ENCODE data around the gene CALHM3. TPM values are rescaled to one million over a fixed set of nuclear protein-coding genes. Genes with fewer than 3 reads are reported as not detected.

Gene CALHM3
- total and polyA plus RNA-seq, 2 of the 13 experiments (the other 11 are each of a cell fraction or from before 2014, with no cell fraction given), result not detected

GRCh38 chr10:103510791-103511752 lies 32.0 kb upstream of the CALHM3 start (continued):
- TF ChIP-seq DZIP1 (CRISPR knock-in tag; IDR thresholded peaks at IDR 0.05) (no peak), SKI (IDR thresholded peaks at IDR 0.05; ENCODE audit: partially characterized antibody) (no peak), ZNF557 (CRISPR knock-in tag; IDR thresholded peaks at IDR 0.05) (no peak)

GRCh38 chr10:103510046-103510685 lies 31.1 kb upstream of the CALHM3 start:
- Histone ChIP-seq H3K4me1 (ENCODE audit: insufficient read depth, low read length) (peaks cover 40% of the 10 kb centered on the region), H3K79me2 (ENCODE audit: insufficient read depth, low read length) (no peaks in the 10 kb centered on the region), H3K9ac (ENCODE audit: insufficient read depth, low read depth, low read length) (no peak overlapping the region), H3K9me3 (ENCODE audit: low read length) (no peaks in the 10 kb centered on the region), H3K4me3 (replicated peaks in 1 of 3; ENCODE audit: insufficient read depth in 1 of 3, low read depth in 2 of 3, low read length in 3 of 3) (no peak overlapping the region), H3K36me3 (replicated peaks in 1 of 2; ENCODE audit: control insufficient read depth in 1 of 2, insufficient read depth in 2 of 2, low read length in 2 of 2) (no peaks in the 10 kb centered on the region), H3K4me2 (ENCODE audit: low read depth, low read length) (no peak overlapping the region), H3K27me3 (ENCODE audit: control insufficient read depth in 1 of 2, insufficient read depth in 2 of 2, low read length in 2 of 2) (peaks cover 2 to 52% of the 10 kb centered on the region in 2 experiments; a peak in 3 of 5 replicates), H3K27ac (ENCODE audit: extremely low read length, insufficient read depth, low read length) (no peak overlapping the region), H4K20me1 (ENCODE audit: insufficient read depth, low read length) (no peaks in the 10 kb centered on the region), H2AFZ (ENCODE audit: low read length) (no peak overlapping the region)
- ChIA-PET POLR2A (no interaction called here), CTCF (ENCODE audit: low intra/inter-chr PET ratio, low total read pairs) (no interaction called here)
- ATAC-seq (no peak), DNase-seq (ENCODE audit: low spot score) (no peak), FAIRE-seq (no peak)
- intact Hi-C loops (cut with micrococcal nuclease; ENCODE audit: unreplicated experiment), result loop anchor here (5.0 kb wide), 1 partner anchor 67 kb away; no protein-coding TSS in a partner anchor
- no TSS peak for BruUV-seq (replicated peaks)
- WGBS (ENCODE audit: low lambda C conversion rate), result no CpG with 5 or more reads among the region's 8 CpGs
- TF ChIP-seq RAD21 (CRISPR knock-in tag; IDR thresholded peaks at IDR 0.05) (no peak), STAT5B (CRISPR knock-in tag; IDR thresholded peaks at IDR 0.05) (no peak), KDM4B (CRISPR knock-in tag; IDR thresholded peaks at IDR 0.05) (no peak), GABPA (IDR thresholded peaks at IDR 0.05; ENCODE audit: low read depth, low read length) (no peak), GABPA (CRISPR knock-in tag; IDR thresholded peaks at IDR 0.05; ENCODE audit: low read depth) (no peak), POLR2AphosphoS2 (IDR thresholded peaks at IDR 0.05; ENCODE audit: low read depth, low read length) (no peak), MAFG (CRISPR knock-in tag; IDR thresholded peaks at IDR 0.05) (no peak), ZBTB7B (CRISPR knock-in tag; IDR thresholded peaks at IDR 0.05) (no peak), MED1 (CRISPR knock-in tag; IDR thresholded peaks at IDR 0.05) (no peak), RFX3 (CRISPR knock-in tag; IDR thresholded peaks at IDR 0.05) (no peak), GATAD1 (CRISPR knock-in tag; IDR thresholded peaks at IDR 0.05) (no peak), EP300 (IDR thresholded peaks at IDR 0.05; ENCODE audit: low read depth in 2 of 2, low read length in 2 of 2) (no peak), EP300 (CRISPR knock-in tag; IDR thresholded peaks at IDR 0.05; ENCODE audit: borderline replicate concordance) (no peak), ZNF691 (CRISPR knock-in tag; IDR thresholded peaks at IDR 0.05; ENCODE audit: borderline replicate concordance, low read depth) (no peak), ZNF782 (CRISPR knock-in tag; IDR thresholded peaks at IDR 0.05; ENCODE audit: borderline replicate concordance) (no peak), HNRNPK (IDR thresholded peaks at IDR 0.05; ENCODE audit: low read depth, low read length, poor library complexity, severe bottlenecking) (no peak), JARID2 (CRISPR knock-in tag; IDR thresholded peaks at IDR 0.05; ENCODE audit: insufficient replicate concordance) (no peak)
- in situ Hi-C loops (cut with HindIII; ENCODE audit: extremely low pct_ligation_motif_present, low pct_unique_long_range_greater_than_20kb), result loop anchor here (5.0 kb wide), 1 partner anchor 67 kb away; no protein-coding TSS in a partner anchor
